Retina (tissue), 1 donor: ENCODE measurements around the gene SPACA4.

Source experiments
- DNase-seq: peaks from one replicate; pipeline ENCODE4 v3.0.0-alpha.2; 2016

Gene SPACA4

DNA sequence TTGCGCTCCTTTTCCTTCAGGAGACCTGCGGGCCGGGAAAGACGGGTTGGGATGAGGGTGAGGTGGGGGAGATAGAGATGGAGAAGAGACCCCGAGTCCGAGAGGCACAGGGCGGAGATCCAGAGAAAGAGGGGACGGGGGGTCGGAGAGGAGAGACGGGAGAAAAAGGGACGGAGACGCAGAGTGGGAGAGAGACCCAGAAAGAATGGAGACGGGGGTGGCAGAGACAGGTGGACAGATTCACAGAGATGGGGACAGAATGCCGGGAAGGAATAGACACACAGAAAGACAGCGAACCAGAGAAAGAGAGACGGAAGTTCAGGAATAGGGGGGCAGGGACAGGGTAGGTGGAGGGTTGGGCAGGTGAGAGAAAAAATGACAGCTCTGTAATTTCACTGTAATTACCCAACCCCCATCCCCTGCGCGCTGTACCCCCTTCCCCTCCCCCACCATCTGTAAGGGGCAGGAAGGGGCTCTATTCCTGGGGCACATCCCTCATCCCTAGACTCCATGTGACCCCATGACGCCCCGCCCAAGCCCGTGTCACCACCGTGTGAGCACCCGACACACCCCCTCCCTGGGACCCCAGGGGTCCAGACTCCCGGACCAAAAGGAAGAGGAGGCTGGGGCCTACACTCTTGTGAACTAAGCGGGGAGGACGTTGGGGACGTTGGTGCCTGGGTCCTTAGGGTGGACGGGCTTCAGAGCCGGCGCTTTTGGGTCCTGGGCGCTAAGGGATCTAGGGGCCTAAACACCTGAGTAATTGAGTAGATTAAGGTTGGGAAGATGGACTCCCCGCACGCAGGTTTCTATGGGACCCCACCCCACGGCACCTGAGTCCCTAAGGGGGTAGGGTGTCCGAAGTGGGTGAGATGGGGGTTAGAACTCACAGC lies 29.7 kb downstream of the SPACA4 start:
- DNase-seq = no peak

DNA sequence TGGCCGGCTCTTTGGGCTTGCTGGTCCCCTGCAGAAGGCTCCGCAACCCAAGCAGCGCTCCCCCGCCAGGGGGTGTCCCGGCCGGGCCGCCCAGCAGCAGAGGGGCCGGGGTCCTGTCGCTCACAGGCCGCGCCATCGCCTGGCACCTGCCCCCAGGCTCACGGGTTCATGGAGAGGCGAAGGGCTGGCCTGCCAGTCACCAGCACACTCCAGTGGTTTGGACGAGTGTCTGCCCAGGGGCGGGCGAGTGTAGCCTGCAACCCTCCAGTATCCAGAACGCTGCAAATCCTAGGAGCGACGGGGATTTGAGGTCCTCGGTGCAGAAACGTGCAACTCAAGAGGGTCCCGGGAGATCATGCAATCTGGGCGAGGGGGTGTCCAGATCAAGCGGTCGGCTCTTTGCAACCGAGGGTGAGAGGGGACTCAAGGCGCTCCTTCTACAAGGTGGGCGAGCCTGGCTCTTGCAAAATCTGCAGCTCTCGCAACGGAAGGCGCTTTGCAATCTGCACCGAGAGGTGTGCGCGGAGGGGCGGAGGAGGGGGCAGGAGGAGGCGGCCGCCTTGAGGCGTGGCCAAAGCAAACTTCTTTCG lies 30.4 kb downstream of the SPACA4 start, which contains the start of gene DBP:
Gene DBP (minus strand): TSS at position 521 of the 590 bp plus-strand sequence. CDS start 385 bp downstream, at position 136.
- DNase-seq = no peak

DNA sequence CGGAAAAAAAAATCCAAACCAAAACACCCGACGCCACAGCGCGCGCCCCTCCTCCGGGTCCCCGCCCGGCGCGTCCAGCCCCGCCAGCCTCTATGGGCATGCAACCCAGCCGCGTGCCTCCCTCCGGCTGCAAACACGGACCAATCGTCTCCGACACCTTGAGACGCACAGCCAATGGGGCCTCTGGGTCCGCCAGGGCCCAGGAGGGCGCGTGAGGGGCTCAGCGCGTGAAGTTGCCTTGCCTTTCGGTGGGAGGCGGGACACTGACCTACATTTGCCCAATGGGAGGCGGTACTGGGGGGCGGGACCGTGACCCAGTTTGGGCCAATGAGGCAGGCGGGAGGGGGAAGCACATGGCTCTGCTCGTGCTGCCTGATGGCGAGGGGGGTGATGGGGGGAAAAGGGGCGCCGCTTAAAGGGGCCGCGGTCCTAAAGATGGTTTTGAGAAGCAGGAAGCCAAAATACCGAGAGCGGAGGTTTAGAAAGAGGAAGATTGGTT lies 31.0 kb downstream of the SPACA4 start:
- DNase-seq = peak; percentile 97

DNA sequence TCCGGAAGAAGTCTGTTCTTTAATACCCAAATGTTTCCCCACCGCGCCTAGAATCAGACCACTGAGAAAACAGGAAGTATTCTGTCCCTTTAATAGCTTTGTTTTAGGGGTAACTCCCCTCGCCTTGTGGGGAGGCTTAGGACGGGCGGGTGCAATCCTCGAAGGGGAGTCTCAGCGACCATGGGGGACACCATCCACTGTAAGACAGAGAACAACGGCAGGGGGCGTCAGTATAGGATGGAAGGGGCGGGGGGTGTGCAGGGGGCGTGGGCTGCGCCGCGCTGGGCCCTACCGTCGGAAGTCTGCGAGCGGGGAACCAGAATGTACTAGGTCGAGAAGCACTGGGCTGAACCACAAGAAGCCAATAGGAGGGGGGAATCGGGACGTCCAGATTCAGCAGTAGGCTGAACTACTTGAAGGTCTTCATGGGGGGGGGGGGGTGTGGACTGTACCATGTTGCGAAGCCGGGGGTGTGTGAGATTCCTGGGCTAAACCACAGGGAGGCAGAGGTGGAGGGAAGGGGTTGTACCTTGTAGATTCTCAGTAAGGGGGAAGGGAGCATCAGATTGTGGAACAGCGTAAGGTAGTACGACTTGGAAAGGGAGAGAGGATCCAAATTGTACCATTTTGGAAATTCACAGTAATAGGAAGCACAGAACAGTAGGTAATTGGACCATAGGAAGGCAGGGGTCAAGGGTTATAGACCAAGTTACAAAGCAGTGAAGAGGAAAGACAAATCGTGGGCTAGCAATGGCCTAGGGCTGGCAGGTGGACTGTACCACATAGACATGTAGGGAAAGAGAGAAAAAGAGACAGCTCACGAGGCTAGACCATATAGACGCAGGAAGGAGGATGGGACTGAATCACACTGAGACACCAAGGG lies 31.6 kb downstream of the SPACA4 start:
- DNase-seq = peak; percentile 88

DNA sequence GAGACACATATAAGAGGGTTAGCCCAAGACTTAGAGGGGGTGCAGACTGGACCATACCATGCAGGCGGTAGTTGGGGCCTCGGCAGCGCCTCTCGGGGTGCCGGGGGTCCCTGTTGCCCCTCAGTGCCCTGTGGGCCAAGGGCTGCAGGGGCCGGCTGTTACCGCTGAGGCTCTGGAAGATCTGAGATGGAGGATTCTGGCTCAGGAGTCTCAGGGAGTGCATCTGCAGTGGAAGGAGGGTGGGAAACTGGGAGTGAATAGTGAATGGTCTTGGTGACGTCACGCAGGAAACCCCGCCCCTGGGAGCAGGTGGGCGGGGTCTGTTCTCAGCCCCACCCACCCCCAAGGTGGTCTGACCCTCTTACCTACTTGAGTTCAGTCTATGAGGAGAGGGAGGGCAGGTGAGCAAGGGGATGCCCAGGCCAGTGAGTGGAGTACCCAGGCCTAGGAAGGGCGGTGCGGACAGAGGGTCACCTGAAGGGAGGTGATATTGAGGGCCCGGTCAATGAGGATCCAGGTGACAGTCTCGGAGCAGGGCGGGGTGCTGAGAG lies 32.4 kb downstream of the SPACA4 start:
- DNase-seq = no peak

DNA sequence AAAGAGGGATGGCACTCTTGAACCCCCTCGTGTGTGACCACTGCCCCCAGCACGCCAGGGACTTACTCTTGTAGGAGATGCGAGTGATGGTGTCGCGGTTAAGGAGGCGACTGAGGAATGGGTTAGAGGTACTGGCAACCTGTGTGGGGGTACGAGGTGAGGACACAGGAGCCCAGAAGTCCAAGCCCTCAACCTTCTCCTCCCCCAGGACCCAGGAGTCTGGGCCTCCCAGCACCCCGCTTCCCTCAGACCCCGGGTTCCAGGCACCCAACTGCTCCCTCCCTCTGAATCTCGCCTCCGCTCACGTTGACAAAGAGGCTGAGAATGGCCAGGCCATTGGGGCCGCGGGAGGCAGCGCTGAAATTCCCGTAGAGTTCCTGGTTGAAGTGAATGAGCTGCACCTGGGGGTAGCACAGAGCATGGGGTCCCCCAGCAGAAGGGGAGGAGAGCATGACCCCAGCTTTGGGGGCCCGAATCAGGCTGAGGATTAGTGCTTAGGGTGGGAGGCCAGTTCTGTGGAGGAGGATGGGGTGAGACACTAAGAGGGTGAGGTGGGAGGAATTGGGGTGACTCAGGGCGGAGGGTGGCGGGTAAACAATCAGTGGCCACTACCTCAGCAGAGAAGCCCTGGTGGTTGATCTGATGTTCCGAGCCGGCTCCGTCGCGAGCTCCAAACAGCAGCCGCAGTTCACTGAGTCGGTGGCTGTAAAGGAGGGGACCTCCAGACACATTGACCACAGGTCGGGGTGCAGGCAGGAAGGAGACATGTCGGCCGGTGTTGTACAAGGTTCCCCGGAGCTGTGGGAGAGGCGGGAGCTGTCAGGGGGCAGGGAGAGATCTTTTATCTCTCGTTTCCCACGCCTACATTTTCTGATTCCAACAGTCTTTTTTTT lies 33.2 kb downstream of the SPACA4 start:
- no peak for DNase-seq

DNA sequence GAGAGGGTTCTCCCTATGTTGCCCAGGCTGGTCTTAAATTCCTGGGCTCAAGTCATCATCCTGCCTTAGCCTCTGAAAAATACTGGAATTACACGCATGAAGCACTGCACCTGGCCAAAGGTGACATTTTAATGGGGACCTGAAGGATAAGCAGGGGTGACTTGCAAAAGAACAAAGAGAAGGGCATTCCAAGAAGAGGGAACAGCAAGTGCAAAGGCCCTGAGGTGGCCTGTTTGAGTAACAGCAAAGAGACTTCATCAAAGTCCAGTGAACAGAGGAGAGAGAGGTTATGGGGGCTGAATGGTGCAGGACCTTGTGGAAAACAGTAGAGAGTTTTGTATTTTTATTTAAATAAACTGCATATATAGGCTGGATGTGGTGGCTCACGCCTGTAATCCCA lies 35.3 kb downstream of the SPACA4 start:
- DNase-seq = no peak

DNA sequence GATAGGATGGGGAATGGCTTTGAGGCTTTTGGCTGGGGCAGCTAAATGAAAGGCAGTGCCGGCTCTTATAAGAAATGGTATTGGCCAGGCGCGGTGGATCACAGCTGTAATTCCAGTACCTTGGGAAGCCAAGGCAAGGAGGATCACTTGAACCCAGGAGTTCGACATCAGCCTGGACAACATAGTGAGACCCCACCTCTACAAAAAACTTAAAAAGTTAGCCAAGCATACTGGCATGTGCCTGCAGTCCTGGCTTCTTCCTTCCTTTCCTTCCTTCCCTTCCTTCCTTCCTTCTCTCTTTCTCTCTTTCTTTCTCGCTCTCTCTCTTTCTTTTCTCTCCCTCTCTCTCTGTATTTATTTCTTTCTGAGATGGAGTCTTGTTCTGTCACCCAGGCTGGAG lies 36.3 kb downstream of the SPACA4 start:
- no peak for DNase-seq

DNA sequence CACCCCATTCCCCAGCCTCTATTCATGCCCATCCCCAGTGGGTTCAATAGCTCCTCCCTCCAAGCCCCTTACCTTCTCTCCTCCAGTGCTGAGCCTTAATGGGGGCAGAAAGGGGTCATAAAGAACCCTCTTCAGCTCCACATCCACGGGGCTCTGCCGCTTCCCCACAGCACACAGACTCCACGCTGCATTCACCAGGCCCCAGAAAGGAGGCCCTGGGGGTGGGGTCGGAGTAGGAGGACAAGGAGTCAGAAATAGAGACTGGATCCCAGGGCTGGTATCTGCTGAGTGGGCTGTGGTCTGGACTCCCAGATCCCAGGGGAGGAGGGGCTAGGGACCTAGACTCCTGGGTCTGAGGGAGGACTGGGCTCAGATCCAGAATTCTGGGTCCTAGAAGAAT lies 37.8 kb downstream of the SPACA4 start:
- no peak for DNase-seq

DNA sequence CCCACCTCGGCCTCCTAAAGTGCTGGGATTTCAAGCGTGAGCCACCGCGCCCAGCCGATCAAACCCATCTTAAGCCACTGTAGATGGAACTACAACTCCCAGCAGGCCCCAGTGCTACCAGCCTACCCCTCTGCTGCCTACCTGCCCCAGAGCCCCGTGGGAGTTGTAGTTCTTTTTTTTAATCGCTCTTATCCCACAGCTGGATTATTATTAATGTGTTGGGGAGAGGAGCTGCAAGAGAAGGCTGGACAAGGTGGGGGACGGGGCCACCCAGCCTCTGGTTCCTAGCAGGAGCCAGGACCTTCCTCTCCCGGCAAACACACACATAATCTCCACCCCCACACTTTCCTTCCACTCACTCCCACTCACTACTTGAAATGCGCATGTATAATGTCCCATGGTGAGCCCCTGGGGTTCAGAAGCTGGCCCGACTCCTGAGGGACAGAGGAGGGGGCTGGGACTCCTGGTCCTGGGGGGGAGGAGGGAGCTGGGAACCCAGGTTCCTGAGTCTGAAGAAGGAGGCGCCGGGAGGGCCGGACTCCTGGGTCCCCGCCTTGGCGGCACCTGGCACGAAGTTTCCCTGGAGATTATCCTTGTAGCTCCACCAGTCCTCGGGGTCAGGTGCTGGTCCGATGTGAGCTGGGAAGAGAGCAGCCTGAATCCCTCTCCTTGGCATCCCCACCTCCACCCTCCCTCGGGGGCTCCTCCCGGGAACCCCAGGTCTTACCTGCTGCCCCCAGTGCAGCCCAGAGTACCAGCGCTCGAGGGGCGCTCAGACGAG lies 38.5 kb downstream of the SPACA4 start:
- DNase-seq = peak; percentile 86

DNA sequence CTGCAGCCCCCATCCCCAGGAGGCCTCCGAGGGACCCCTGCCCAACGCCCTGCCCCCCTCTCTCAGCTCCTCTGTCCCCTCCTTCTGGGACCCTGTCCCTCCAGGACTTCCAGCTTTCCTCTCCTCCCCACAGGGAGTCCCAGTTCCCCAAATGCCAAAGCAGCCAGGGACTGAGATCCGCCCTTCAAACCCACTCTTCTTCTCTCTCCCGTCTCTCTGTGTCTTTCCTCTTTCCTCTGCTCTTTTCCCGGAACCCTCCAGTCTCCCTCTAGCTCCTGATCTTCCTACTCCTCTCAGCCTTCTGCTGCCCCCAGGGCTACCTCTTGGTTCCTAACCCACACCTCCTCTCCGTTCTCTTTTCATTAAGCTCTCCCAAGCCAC lies 39.1 kb downstream of the SPACA4 start:
- DNase-seq = peak; percentile 73

DNA sequence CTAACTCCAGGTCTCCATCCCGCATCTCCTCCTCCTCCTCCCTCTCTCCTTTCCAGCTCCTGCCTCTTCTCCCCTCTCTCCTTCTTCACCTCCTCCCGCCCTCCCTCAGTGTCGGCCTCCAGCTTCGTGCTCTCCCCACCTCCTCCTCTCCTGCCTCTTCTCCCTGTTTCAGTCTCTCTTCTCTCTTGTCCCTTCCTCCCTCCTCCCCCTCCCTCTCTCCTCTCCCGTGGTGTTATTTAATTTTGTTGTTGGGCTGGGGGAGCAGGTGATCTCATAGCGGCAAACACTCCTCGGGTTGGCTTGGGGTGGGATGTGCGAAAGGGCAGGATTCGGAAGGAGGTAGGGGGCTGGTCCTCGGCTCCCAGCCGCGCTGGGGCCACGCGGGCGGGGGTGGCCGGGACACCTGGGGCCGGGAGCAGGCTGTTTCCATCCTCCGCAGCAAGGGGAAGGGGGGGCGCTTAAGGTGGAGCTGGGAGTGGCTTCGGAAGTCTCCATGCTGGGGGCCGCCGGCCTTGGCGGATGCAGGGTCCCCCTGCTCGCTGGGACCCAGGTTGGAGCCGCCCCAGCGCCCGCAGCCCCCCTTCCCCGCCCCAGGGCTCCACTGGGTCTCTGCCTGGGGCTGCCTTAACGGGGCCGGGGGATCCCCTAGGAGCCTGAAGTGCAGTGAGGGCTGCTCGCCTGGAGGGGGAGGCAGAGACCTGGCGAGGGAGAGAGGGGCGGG lies 39.6 kb downstream of the SPACA4 start, which contains the start of gene CA11:
Gene CA11 (minus strand): TSS at position 187 of the 721 bp plus-strand sequence. CDS start 555 bp downstream, outside the sequence.
- DNase-seq = peak; percentile 90

DNA sequence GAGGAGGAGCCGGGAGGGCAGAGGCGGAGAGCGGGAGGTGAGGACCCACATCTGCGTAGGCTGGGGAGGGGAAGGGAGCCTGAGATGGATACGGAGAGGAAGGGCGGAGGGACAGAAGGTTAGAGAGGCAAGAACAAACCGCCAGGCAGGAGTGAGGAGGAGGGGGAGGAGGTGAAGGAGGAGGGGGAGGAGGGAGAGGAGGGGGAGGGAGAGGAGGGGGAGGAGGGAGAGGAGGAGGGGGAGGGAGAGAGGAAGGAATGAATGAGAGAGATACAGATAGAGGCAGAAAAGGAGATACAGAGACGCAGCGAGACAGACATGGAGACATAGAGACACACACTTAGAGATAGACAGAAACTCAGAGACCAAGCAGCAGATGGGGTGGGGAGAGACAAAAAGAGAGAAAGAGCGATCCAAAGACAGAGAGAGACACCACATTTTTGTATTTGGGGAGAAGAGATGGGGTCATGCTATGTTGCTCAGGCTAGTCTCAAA lies 40.2 kb downstream of the SPACA4 start:
- DNase-seq = no peak

DNA sequence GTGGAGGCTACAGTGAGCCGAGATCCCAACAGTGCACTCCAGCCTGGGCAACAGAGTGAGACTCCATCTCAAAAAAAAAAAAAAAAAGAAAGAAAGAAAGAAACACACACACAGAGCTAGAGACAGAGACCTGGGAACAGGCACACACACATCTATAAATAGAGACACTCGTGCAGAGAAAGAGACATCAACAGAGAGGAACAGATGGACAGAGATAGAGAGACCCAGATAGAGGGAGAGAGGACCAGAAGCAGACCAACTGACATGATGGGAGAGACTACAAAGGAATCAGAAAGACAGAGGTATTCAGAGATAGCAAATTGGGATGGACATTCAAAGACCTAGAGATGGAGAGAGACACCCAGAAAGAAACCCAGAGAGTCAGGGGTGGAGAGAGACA lies 41.6 kb downstream of the SPACA4 start:
- DNase-seq = no peak

DNA sequence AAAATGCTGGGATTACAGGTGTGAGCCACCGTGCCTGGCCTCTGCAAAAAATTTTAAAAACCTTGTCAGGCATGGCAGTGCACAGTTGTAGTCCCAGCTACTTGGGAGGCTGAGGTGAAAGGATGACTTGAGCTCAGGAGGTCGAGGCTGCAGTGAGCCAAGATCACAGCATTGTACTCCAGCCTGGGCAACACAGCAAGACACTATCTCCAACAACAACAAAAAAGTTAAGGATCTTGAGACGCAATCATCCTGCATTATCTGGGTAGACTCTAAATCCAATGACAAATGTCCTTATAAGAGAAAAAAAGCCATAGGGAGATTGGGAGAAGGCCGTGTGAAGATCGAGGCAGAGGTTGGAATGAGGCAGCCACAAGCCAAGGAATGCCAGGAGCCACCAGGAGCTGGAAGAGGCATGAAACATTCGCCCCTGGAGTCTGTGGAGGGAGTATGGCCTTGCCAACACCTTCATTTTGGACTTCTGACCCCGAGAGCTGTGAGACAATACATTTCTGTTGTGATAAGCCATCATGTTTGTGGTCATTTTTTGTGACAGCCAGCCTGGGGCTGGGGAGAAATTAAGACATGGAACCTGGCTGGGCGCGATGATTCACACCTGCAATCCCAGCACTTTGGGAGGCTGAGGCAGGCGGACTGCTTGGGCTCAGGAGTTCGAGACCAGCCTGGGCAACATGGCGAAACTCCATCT lies 44.6 kb downstream of the SPACA4 start:
- DNase-seq = no peak

DNA sequence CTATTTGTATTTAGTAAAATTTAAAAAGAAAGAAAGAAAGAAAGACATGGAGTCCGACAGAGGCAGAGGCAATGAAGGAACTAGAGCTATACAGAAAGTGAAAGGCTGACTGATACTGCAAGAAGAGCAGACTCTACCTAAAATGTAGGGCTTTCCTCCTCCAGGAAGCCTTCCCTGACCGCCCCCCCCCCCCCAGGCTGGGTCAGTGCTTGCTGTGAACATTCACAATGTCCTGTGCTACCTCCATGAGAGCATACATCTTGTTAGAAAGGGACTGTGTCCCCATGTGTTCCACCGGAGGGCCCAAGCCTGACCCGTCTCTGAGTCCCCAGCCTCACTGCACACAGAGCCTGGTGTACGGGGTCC lies 45.1 kb downstream of the SPACA4 start:
- no peak for DNase-seq

DNA sequence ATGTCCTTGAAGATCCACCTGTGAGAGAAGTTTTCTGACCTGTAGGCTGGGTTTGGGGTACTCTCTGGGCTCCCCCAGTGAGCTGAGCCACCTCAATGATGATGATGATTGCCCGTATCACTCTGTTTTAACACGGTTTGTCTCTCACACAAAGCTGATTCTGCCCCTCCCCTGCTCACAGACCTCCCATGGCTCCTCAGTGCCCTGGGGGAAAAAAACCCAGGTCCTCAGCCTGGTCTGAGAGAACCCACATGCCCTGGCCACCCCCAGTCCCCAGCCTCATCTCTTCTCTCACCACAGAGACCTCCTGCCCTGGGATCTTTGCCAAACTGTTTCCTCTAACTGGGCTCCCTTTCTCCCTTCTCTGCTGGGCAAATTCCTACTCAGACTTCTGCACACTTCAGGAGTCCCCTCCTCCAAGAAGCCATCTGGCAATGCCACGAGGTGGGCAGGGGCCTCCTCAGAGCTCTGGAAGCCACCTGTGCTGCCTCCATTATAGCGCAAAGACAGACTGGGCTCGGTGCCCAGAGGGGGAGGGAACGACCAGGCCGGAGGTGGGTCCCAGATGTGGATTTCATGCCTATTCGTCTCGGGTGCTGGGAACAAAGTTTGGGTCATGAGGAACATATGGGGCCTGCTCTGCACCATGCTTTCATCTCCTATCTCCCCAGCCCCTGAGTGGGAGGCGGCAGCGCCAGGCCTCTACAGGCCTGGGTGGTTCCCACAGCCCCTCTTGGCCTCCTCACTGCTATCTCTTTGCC lies 47.9 kb downstream of the SPACA4 start:
- no peak for DNase-seq

DNA sequence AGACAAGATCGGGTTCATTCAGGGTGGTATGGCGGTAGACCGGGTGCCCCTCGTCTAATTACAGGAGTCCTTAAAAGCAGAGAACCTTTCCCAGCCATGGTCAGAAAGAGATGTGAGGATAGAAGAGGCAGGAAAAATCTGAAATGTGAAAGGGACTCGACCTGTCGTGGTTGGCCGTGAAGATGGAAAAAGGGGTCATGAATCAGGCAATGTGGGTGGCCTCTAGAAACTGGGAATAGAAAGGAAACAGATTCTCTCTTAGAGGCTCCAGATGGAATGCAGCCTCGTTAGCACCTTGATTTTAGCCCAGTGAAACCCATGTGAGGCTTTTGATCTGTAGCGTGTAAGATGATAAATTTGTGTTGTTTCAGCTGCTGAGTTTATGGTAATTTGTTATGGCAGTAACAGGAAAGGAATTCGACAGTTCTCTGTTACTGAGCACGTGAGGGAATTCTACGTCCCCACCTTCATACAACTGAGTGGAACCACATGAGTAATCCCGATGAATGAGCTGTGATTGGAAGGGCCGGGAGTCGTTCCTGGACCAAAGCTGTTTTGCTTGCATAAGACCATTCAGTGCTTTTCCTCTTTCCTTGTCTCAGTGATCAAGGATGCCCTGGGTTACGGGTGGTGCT lies 50.4 kb downstream of the SPACA4 start:
- DNase-seq = peak; percentile 20
